Measurements from ENCODE around the gene KNSTRN.

Gene KNSTRN

GRCh38 chr15:40441565-40442531, 59.3 kb downstream of the KNSTRN start:
- Mint-ChIP-seq H3K27me3 (ENCODE audit: low read depth, poor library complexity) (peaks cover 16% of the 10 kb centered on the region), H3K27ac (no peak overlapping the region), H3K36me3 (ENCODE audit: low read depth) (no peaks in the 10 kb centered on the region), H3K4me1 (peaks cover 78% of the 10 kb centered on the region), H3K9me3 (no peaks in the 10 kb centered on the region), H3K4me3 (peak overlapping the region; percentile 91)
- peak; percentile 65 for DNase-seq
- TF ChIP-seq CTCF (IDR thresholded peaks at IDR 0.05) = no peak

GRCh38 chr15:40443255-40443654, 60.7 kb downstream of the KNSTRN start:
- no peak for DNase-seq
- peaks cover 66% of the 10 kb centered on the region for H3K4me1 Mint-ChIP-seq
- H3K9me3 Mint-ChIP-seq = no peaks in the 10 kb centered on the region
- H3K27me3 Mint-ChIP-seq (ENCODE audit: low read depth, poor library complexity) = peaks cover 6% of the 10 kb centered on the region
- no peak overlapping the region for H3K27ac Mint-ChIP-seq
- H3K4me3 Mint-ChIP-seq = peak overlapping the region; percentile 89
- TF ChIP-seq CTCF (IDR thresholded peaks at IDR 0.05) = no peak
- H3K36me3 Mint-ChIP-seq (ENCODE audit: low read depth) = no peaks in the 10 kb centered on the region

GRCh38 chr15:40443846-40444245, 61.3 kb downstream of the KNSTRN start:
- no peak for TF ChIP-seq CTCF (IDR thresholded peaks at IDR 0.05)

More at GRCh38 chr15:40443846-40444245, 61.3 kb downstream of the KNSTRN start:
- DNase-seq = no peak
- Mint-ChIP-seq H3K27me3 (ENCODE audit: low read depth, poor library complexity) (peaks cover 6% of the 10 kb centered on the region), H3K9me3 (no peaks in the 10 kb centered on the region), H3K4me3 (peak overlapping the region; percentile 89), H3K36me3 (ENCODE audit: low read depth) (no peaks in the 10 kb centered on the region), H3K4me1 (peaks cover 60% of the 10 kb centered on the region), H3K27ac (no peak overlapping the region)
